ENCODE results near the gene SLITRK1.
A peak's percentile ranks its signal among the peaks of the same experiment; 100 is the strongest.

The SLITRK1 gene

DNA sequence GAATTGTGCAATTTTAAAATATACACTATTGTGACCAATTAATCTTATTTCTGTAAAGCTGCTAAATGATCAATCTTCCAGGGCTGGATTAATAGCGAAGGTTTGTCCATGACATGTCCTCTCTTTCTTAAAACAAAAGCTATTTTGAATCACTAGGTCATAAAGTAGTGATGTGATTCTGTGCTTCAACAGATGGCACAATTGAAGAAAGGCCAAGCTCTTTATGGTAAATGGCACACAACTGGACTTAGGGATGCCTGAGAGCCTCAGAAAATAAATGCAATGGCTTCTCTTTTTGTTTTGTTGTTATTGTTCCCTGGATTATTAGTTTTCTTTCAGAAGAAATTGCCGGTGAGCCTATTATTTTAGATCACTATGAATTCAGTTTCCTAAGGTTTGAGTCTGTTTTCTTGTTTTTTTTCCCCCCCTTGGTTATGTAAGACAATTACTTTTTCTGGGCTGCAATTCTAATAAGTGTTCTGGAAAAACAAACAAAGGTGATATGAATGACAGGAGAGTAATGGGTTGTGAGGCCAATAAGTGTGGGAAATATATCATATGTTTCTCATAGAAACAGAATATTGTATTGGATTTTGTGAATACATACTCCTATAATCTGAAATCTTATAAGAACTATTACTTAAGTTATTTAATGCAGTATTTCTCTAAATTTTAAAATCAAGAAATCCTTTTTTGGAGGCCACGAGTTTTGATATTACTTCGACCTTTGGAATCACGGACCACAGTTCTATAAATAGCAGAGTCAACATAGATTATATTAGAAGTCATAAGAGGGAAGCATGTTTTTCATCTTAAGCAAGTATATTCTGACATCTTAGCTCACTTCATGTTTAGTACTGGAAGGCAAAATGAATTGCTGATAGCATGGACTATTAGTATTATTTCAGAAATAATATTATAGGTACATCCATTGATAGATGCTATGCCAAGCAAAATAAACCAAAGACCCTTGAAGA is 16.8 kb downstream of the SLITRK1 start:
- DNase-seq, result no peak

GRCh38 chr13:83853771-83854170 is 28.5 kb downstream of the SLITRK1 start:
- DNase-seq, result no peak

DNA sequence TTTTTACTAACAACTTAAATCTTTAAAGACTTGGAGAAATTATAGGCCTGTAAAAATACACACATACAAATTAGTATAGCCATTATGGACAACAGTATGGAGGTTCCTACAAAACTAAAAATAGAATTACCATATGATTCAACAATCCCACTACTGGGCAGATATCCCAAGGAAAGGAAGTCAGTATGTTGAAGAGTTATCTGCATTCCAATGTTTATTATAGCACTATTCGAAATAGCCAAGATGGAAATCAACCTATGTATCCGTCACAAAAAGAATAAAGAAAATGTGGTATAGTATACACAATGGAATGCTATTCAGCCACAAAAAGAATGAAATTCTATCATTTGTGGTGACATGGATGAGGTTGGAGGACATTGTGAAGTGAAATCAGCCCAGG is 37.2 kb downstream of the SLITRK1 start:
- DNase-seq, result no peak

DNA sequence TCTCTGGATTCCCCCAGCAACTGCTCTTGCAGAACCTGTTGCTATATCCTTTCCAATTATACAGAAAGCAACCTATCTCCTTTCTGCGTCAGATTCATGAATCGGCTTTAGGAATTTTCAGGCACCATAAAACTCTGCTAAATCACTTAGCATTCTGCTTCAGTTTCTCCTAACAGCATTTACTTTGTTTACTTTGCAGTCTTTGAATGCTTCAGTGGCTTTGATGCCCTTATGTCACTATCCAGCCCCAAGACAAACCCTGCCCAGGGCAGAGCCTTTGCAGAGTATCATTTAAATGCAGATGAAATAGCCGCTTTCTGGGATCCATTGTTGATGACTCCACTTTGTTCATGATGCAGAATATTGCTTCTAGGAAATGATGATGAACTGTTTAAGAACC is 43.1 kb downstream of the SLITRK1 start:
- no peak for DNase-seq

- no peak for DNase-seq
Observed at GRCh38 chr13:83831796-83832195, 50.5 kb downstream of the SLITRK1 start.

DNA sequence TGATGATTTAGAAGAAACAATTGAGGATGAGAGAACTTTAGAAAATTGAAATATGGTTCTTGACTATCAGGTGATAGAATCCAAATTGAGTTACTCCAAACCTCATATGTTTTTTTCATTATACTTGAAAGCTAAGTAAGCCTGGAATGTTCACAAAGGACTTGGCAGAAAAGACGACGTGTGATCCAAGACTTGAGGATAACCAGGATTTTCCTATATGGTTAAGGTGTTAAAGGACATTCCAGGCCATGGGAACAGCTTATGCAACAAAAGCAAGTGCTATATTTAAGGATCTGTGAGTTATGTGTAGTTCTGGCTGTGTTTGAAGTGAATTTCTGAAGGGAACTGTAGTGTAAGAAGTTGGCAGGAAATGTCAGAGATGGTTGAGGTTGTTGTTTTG is 52.5 kb downstream of the SLITRK1 start:
- DNase-seq, result peak; percentile 28

GRCh38 chr13:83827338-83827737 is 54.9 kb downstream of the SLITRK1 start:
- DNase-seq, result no peak

Data from right hindlimb (tissue), 1 donor.